SH-SY5Y (cell line): ENCODE results near the gene COG7.

Experiments used
- GATA2 ChIP-seq: IDR thresholded peaks from 2 replicates; pipeline ENCODE4 v1.6.1; 2011; ENCODE audit warnings: mild to moderate bottlenecking, low read depth, low read length
- GATA3 ChIP-seq: IDR thresholded peaks from 2 replicates; pipeline ENCODE4 v1.6.1; 2011; ENCODE audit warnings: low read depth, mild to moderate bottlenecking, low read length, moderate library complexity

Gene COG7

DNA sequence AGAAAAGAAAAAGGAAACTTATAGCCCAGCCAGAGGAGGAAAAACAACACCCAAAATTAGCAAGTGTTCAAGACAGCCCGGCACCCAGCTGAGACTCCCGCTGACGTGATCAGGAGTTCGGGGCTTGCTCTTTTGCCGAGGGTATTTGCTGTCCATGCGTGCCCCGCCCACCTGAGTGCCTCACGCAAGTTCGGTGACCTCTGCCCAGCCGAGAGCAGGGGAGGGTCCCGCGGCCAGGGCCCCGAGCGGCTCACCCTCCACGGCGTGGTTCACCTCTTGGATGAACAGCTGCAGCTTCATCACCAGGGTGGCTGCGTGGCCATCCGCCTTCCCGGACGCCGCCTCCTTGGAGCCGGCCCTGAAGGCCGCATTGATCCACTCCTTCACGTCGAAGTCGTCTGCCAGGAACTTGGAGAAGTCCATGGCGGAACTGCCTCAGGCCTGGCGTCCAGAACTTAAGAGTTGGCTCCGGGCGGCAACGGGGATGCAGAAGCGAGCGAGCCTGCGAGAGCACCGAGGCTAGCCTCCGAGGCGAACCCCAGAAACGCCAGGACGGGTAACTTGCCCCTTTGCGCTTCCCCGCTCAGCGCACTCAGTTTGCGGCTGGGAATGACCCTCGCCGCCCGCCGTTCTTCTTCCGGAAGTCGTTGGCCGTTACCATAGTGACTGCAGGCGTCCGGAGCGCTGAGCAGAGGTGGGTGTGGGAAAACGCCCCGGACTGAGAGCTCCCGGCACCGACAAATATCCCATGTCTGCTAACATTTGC lies at the start of gene COG7:
Gene COG7, minus strand, starts transcription at position 618 of the 766 bp plus-strand sequence. Its CDS starts 195 bp downstream, at position 423.
- TF ChIP-seq GATA3 (no peak), GATA2 (no peak)

DNA sequence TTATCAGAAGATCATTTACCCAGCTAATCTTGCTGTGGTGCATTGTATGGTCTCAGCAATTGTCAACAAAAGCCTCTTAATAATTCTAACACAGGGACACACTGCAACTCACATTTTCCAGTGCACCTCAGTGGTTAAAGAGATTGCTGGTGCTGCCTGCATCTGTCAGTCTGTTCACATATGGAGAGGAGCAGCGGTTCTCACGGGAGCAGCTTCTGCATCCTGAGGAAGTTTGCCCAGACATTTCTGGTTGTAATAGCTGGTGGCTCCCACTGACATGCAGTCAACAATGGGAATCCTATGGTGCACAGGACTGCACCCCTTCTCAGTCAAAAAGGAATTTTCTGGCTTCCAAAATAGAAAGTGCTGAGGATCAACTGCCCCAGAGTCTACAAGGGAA lies 49.5 kb upstream of the COG7 start:
- TF ChIP-seq GATA2 (no peak), GATA3 (no peak)

GRCh38 chr16:23501291-23501690 lies 48.3 kb upstream of the COG7 start:
- no peak for TF ChIP-seq GATA2
- TF ChIP-seq GATA3: no peak

DNA sequence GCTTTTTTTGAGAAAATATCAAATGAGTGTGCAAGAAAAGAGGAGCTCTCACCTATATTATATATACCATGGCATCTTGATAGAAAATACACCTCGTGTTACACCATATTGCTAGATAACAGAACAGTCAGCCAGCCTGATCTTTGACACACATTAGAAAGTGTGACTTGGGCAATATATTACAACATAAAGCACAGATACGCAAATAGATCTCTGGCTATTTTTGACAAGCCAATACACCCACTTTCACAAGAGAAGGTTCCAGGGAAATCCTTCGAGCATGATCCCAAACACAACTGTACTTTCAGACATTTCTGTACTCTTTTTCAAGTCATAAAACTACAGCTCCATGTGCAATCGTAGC lies 47.9 kb upstream of the COG7 start:
- TF ChIP-seq GATA3 (no peak), GATA2 (no peak)

DNA sequence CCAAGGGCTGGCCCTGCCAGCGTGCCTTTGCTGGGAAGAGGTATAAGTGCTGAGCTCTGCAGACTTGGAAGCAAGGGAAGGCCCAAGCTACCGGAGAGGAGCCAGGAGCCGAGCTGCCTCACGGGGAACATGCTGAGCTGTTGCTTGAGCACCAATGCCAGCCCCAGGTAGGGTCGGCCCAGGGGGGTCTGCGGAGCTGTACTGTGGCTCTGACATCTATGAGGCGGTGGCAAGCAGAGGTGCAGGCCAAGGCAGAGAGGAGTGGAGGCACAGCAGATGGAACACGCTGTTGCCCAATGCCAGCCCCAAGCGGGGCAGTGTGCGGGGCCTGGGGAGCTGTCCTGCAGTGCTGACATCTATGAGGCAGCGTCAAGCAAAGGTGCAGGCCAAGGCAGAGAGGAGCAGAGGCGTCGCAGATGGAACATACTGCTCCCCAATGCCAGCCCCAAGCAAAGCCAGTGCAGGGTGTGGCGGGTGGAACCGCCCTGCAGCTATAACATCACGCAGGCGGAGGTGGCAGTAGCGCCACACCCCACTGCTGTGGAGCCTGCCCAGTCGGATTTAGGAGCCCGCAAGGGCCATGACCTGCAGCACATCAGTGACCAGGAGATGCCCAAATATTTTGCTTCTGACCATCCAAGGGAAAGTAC lies 47.3 kb upstream of the COG7 start:
- TF ChIP-seq GATA3: no peak
- no peak for TF ChIP-seq GATA2

DNA sequence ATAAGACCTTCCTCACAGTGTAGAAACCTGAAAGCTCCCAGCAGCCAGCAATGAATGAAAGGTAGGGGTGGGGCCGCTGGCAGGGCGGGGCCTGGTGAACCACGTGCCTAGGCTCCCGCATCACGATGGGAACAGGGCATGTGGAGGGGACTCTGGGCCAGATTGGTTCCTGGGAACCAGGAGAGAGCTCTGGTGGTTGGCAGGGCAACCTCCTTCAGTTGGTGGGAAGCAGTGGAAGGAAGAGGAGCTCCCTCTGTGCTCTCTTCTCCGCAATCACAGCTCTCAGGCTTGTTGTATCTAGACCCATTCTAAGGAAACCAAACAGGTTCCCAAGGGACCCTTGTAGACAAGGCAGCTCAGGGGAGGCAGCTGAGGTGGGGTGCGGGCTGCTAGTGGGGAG lies 46.8 kb upstream of the COG7 start:
- TF ChIP-seq GATA3 (no peak), GATA2 (no peak)

DNA sequence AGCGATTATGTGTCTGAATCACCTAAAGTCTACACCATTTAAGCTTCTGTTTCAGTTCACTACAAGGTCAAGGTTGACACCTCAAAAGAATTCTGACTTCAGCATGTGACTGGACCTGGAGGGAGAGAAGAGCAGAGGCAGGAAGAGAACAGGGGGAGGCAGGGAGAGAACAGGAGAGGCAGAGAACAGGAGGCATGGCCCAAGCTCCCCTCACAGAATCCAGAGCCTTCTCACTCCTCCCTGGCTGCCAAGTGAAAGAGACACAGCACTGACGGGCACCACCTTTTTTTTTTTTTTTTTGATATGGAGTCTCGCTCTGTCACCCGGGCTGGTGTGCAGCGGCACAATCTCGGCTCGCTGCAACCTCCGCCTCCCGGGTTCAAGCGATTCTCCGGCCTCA lies 45.9 kb upstream of the COG7 start:
- TF ChIP-seq GATA3 (no peak), GATA2 (no peak)

DNA sequence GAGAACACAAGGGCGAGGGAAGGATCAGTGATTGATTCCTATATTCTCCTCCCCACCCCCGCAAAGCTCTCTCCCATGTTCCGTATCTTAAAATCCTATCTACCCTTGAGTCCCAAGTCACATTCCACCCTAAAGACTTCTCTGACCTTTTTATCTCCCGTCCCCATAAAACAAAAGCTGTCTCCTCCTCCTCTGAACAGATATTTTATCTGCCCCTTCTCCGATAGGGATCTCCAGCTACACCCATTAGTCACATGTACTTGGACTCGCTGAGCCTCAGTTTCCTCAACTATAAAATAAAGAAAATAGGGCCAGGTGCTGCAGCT lies 44.5 kb upstream of the COG7 start:
- no peak for TF ChIP-seq GATA3
- no peak for TF ChIP-seq GATA2

GRCh38 chr16:23496821-23497542 lies 44.0 kb upstream of the COG7 start:
- no peak for TF ChIP-seq GATA3
- no peak for TF ChIP-seq GATA2

DNA sequence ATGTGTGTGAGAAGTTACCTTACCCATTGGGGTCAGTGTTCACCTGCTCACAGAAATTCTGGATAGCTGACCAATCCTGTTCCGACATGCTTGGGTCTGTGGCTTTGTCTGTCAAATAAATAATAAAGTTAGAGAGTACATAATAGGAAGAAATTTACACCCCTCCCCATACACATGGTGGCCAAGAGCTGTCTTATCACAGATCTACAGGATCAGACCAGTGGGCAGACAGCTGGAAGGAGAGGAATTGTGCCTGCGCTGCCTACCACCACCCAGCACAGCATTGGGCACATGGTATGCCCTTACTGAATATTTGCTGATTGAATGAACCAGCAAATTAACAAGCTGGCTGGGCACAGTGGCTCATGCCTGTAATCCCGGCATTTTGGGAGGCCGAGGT lies 42.7 kb upstream of the COG7 start:
- TF ChIP-seq GATA2 (no peak), GATA3 (no peak)

GRCh38 chr16:23494188-23494587 lies 41.2 kb upstream of the COG7 start:
- no peak for TF ChIP-seq GATA3

GRCh38 chr16:23491490-23492391 lies 38.8 kb upstream of the COG7 start:
- TF ChIP-seq GATA2: no peak
- no peak for TF ChIP-seq GATA3

- no peak for TF ChIP-seq GATA2
- no peak for TF ChIP-seq GATA3
Observed at GRCh38 chr16:23486480-23486879, 33.5 kb upstream of the COG7 start.

DNA sequence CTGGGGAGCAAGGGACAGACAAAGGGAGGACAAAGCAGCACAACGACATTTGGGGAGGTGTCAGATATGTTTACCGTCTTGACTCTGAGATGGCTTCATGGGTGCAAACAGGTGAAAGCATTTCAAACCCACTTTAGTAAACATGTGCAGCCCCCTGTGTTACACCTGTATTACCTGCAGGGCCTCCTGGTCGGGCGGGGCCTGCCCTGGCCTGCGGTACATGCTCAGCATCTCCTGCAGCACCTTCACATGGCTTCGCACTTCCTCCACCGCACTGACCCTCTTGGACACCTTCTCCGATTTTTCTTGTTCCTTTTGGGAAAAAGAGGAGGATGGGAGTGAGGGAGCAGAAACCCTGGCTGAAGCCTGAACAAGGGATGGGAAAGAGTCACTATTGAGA lies 32.9 kb upstream of the COG7 start:
- TF ChIP-seq GATA3 (no peak), GATA2 (no peak)

DNA sequence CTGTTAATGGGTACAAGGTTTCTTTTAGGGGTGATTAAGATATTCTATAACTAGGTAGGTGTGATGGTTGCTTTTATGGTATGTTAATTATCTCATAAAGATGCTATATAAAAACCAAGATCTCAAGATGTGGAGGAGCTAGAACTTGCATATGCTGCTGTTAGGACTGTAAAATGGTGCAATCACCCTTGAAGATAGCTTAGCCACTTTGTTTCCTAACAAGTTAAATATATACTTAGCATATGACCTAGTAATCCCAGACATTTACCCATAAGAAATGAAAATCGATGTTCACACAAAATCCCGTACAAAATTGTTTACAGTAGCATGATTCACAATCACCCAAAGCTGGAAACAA lies 32.2 kb upstream of the COG7 start:
- TF ChIP-seq GATA2: no peak
- TF ChIP-seq GATA3: no peak
